ENCODE results near the gene WDR43. TPM values are rescaled to one million over a fixed set of nuclear protein-coding genes. Genes with fewer than 3 reads are reported as not detected.

The WDR43 gene
- total RNA-seq, 6 experiments from 2014 or later: 17.9 to 23.8 (median 22.5) TPM

DNA sequence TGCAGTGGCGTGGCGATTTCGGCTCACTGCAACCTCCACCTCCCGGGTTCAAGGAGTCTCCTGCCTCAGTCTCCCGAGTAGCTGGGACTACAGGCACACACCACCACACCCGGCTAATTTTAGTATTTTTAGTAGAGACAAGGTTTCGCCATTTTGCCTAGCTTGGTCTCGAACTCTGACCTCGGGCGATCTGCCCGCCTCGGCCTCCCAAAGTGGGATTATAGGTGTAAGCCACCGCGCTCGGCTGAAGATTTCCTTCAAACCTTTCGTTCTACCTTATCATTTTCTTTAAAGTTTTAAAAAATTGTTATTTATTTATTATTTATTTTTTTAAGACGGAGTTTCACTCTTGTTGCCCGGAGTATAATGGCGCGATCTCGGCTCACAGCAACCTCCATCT lies 979 bp upstream of the WDR43 start:
- peaks cover 0 to 23% (median 9%) of the 10 kb centered on the region in 4 donors for H3K4me1 ChIP-seq
- TF ChIP-seq POLR2A (IDR thresholded peaks at IDR 0.05): no peak
- TF ChIP-seq, protein P1, sequence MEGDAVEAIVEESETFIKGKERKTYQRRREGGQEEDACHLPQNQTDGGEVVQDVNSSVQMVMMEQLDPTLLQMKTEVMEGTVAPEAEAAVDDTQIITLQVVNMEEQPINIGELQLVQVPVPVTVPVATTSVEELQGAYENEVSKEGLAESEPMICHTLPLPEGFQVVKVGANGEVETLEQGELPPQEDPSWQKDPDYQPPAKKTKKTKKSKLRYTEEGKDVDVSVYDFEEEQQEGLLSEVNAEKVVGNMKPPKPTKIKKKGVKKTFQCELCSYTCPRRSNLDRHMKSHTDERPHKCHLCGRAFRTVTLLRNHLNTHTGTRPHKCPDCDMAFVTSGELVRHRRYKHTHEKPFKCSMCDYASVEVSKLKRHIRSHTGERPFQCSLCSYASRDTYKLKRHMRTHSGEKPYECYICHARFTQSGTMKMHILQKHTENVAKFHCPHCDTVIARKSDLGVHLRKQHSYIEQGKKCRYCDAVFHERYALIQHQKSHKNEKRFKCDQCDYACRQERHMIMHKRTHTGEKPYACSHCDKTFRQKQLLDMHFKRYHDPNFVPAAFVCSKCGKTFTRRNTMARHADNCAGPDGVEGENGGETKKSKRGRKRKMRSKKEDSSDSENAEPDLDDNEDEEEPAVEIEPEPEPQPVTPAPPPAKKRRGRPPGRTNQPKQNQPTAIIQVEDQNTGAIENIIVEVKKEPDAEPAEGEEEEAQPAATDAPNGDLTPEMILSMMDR (IDR thresholded peaks at IDR 0.05): no peak
- no peaks in the 10 kb centered on the region for H3K9me3 ChIP-seq
- no peaks in the 10 kb centered on the region for H3K27me3 ChIP-seq
- no peak for ATAC-seq
- H3K36me3 ChIP-seq: no peaks in the 10 kb centered on the region
- H3K27ac ChIP-seq: no peak overlapping the region
- no peak for DNase-seq
- intact Hi-C loops (cut with DNase I): no loop called here
- 91% methylated on average over 14 of the region's 21 CpGs for WGBS (ENCODE audit: insufficient coverage, low coverage, low lambda C conversion rate, missing lambda C conversion rate)
- no peak overlapping the region for H3K4me3 ChIP-seq

GRCh38 chr2:28895189-28895893 lies 874 bp downstream of the WDR43 start:
- peak in 3 of 4 donors; percentile 8 to 39 (median 12) for ATAC-seq

GRCh38 chr2:28896906-28897305 lies 2.4 kb downstream of the WDR43 start:
- intact Hi-C loops (cut with DNase I): no loop called here
- no peak for DNase-seq
- peaks cover 0 to under 1% (median 0%) of the 10 kb centered on the region in 4 donors for H3K36me3 ChIP-seq
- H3K27ac ChIP-seq: no peak overlapping the region
- no peaks in the 10 kb centered on the region for H3K27me3 ChIP-seq
- ATAC-seq: no peak
- H3K4me3 ChIP-seq: no peak overlapping the region
- no peak for TF ChIP-seq POLR2A (IDR thresholded peaks at IDR 0.05)
- TF ChIP-seq, protein P1 (IDR thresholded peaks at IDR 0.05): no peak
- peaks cover 0 to 37% (median 9%) of the 10 kb centered on the region in 4 donors for H3K4me1 ChIP-seq
- WGBS (ENCODE audit: insufficient coverage, low coverage, low lambda C conversion rate, missing lambda C conversion rate): 69% methylated on average over 2 of the region's 2 CpGs
- no peaks in the 10 kb centered on the region for H3K9me3 ChIP-seq

More at GRCh38 chr2:28895189-28895893, 874 bp downstream of the WDR43 start:
- DNase-seq: peak in 2 of 3 donors; percentile 47 to 57
- TF ChIP-seq POLR2A (IDR thresholded peaks at IDR 0.05): no peak
- TF ChIP-seq, protein P1 (IDR thresholded peaks at IDR 0.05): no peak
- Histone ChIP-seq H3K4me1 (peaks cover 0 to 35% (median 9%) of the 10 kb centered on the region in 4 donors), H3K36me3 (no peaks in the 10 kb centered on the region), H3K4me3 (peak overlapping the region; percentile 99 to 100 (median 99)), H3K27ac (peak overlapping the region; percentile 61 to 68 (median 65)), H3K9me3 (no peaks in the 10 kb centered on the region), H3K27me3 (no peaks in the 10 kb centered on the region)
- intact Hi-C loops (cut with DNase I): no loop called here
- 0% methylated on average over 15 of the region's 19 CpGs for WGBS (ENCODE audit: insufficient coverage, low coverage, low lambda C conversion rate, missing lambda C conversion rate)

GRCh38 chr2:28898048-28898447 lies 3.6 kb downstream of the WDR43 start:
- no peaks in the 10 kb centered on the region for H3K9me3 ChIP-seq
- intact Hi-C loops (cut with DNase I): no loop called here
- peaks cover 0 to 8% (median 0%) of the 10 kb centered on the region in 4 donors for H3K36me3 ChIP-seq
- H3K4me1 ChIP-seq: peaks cover 0 to 37% (median 9%) of the 10 kb centered on the region in 4 donors
- TF ChIP-seq, protein P1 (IDR thresholded peaks at IDR 0.05): no peak
- TF ChIP-seq POLR2A (IDR thresholded peaks at IDR 0.05): no peak
- H3K4me3 ChIP-seq: no peak overlapping the region
- no peak overlapping the region for H3K27ac ChIP-seq
- 47% methylated on average over 1 of the region's 1 CpG for WGBS (ENCODE audit: insufficient coverage, low coverage, low lambda C conversion rate, missing lambda C conversion rate)
- DNase-seq: no peak
- no peaks in the 10 kb centered on the region for H3K27me3 ChIP-seq
- no peak for ATAC-seq

Data from right lobe of liver (tissue), 6 donors.